Uterus (tissue), 4 donors: ENCODE results near the gene CEACAM6. TPM values are rescaled to one million over a fixed set of nuclear protein-coding genes. Genes with fewer than 3 reads are reported as not detected.
A peak's percentile ranks its signal among the peaks of the same experiment; 100 is the strongest.

ENCODE experiments used
- DNase-seq, 2 donors: peaks; one replicate each; pipeline ENCODE4 v3.0.0-alpha.2; 2019 to 2020
- H3K27ac ChIP-seq, 2 donors: fragments of 200-600 bp; sonication (generic); 1 replicate in 1 of 2; 2 replicates in 1 of 2; pipeline ENCODE4 v1.5.1; 2016 to 2018
- H3K27me3 ChIP-seq, 2 donors: fragments of 200-600 bp; sonication (generic); one replicate each; pipeline ENCODE4 v1.5.1; 2018 to 2019; ENCODE audit warnings: control low read depth in 1 of 2
- H3K36me3 ChIP-seq, 2 donors: fragments of 200-600 bp; sonication (generic); one replicate each; pipeline ENCODE4 v1.5.1; 2019; ENCODE audit warnings: control low read depth in 1 of 2
- H3K4me1 ChIP-seq, 2 donors: fragments of 200-600 bp; sonication (generic); one replicate each; pipeline ENCODE4 v1.5.1; 2018 to 2019; ENCODE audit warnings: control low read depth in 1 of 2
- H3K4me3 ChIP-seq, 2 donors: fragments of 200-600 bp; sonication (generic); 1 replicate in 1 of 2; 2 replicates in 1 of 2; pipeline ENCODE4 v1.5.1; 2018 to 2019; ENCODE audit warnings: mild to moderate bottlenecking in 1 of 2
- H3K9me3 ChIP-seq, 2 donors: fragments of 200-600 bp; sonication (generic); one replicate each; pipeline ENCODE4 v1.5.1; 2019; ENCODE audit warnings: control low read depth in 1 of 2
- CTCF ChIP-seq, 4 experiments: fragments of 200-600 bp in 2 of 4; fragments of 450-650 bp in 2 of 4; sonication (generic) in 2 of 4; IDR thresholded peaks; one replicate each; pipeline ENCODE4 v1.5.1; 2016 to 2019; ENCODE audit warnings: antibody characterized with exemption in 4 of 4, mild to moderate bottlenecking in 2 of 4, moderate library complexity in 1 of 4
- POLR2A ChIP-seq, 2 donors: fragments of 450-650 bp; IDR thresholded peaks; one replicate each; pipeline ENCODE4 v1.6.1; 2016; ENCODE audit warnings: antibody characterized with exemption in 2 of 2, mild to moderate bottlenecking in 1 of 2, moderate library complexity in 1 of 2
- intact Hi-C: fragments of 100-400 bp; cut with DNase I; formaldehyde crosslinking; loops from one replicate; pipeline ENCODE4 v1.15.1; 2023; ENCODE audit warnings: low total_unique reads
- total RNA-seq, 4 donors: library from RNA; depleted of rRNA in 3 of 4; stranded (reverse); fragments of >200 nt in 3 of 4; gene quantifications; one replicate each; pipeline versions ENCODE4 v1.1.0 to v1.2.4, GENCODE V29; 2014 to 2023
- donor health status: DM: yes; HTN: yes; CAD: no.

The CEACAM6 gene
- total RNA-seq, 4 donors from 2014 or later = 0.41 TPM; not detected in 3

- Histone ChIP-seq H3K36me3 (no peaks in the 10 kb centered on the region), H3K9me3 (no peaks in the 10 kb centered on the region), H3K27me3 (no peaks in the 10 kb centered on the region), H3K27ac (no peak overlapping the region), H3K4me1 (no peaks in the 10 kb centered on the region), H3K4me3 (no peak overlapping the region)
- TF ChIP-seq CTCF (IDR thresholded peaks at IDR 0.05) (peak in 1 of 4 experiments; percentile 14), POLR2A (IDR thresholded peaks at IDR 0.05) (no peak)
- intact Hi-C loops = no loop called here
- DNase-seq = no peak
Measured at GRCh38 chr19:41792513-41793413, 37.4 kb downstream of the CEACAM6 start.

GRCh38 chr19:41793414-41793727 is 38.0 kb downstream of the CEACAM6 start:
- TF ChIP-seq CTCF (IDR thresholded peaks at IDR 0.05) (no peak), POLR2A (IDR thresholded peaks at IDR 0.05) (no peak)
- no peaks in the 10 kb centered on the region for H3K36me3 ChIP-seq
- no peaks in the 10 kb centered on the region for H3K4me1 ChIP-seq
- intact Hi-C loops = no loop called here
- no peaks in the 10 kb centered on the region for H3K27me3 ChIP-seq
- no peak overlapping the region for H3K27ac ChIP-seq
- no peaks in the 10 kb centered on the region for H3K9me3 ChIP-seq
- H3K4me3 ChIP-seq = no peak overlapping the region
- no peak for DNase-seq

- TF ChIP-seq CTCF (IDR thresholded peaks at IDR 0.05) (peak; percentile 14 to 54 (median 40)), POLR2A (IDR thresholded peaks at IDR 0.05) (no peak)
- Histone ChIP-seq H3K27me3 (no peaks in the 10 kb centered on the region), H3K36me3 (no peaks in the 10 kb centered on the region), H3K27ac (no peak overlapping the region), H3K4me1 (no peaks in the 10 kb centered on the region), H3K9me3 (no peaks in the 10 kb centered on the region), H3K4me3 (no peak overlapping the region)
- intact Hi-C loops = no loop called here
- DNase-seq = no peak
Measured at GRCh38 chr19:41795031-41795461, 39.7 kb downstream of the CEACAM6 start.

GRCh38 chr19:41796362-41796761 is 41.0 kb downstream of the CEACAM6 start, which contains the start of gene CEACAM3:
Gene CEACAM3, plus strand, starts transcription at chr19:41796587. Its CDS starts 91 bp downstream, at chr19:41796678.
- no peaks in the 10 kb centered on the region for H3K9me3 ChIP-seq
- no peaks in the 10 kb centered on the region for H3K36me3 ChIP-seq
- intact Hi-C loops = no loop called here
- TF ChIP-seq CTCF (IDR thresholded peaks at IDR 0.05) = no peak
- TF ChIP-seq POLR2A (IDR thresholded peaks at IDR 0.05) = no peak
- no peaks in the 10 kb centered on the region for H3K27me3 ChIP-seq
- no peaks in the 10 kb centered on the region for H3K4me1 ChIP-seq
- no peak within 1 kb of the TSS for H3K4me3 ChIP-seq
- no peak within 1 kb of the TSS for H3K27ac ChIP-seq
- no peak for DNase-seq

- Histone ChIP-seq H3K27ac (no peak overlapping the region), H3K36me3 (no peaks in the 10 kb centered on the region), H3K27me3 (no peaks in the 10 kb centered on the region), H3K4me3 (no peak overlapping the region), H3K9me3 (no peaks in the 10 kb centered on the region), H3K4me1 (no peaks in the 10 kb centered on the region)
- DNase-seq = no peak
- intact Hi-C loops = no loop called here
- TF ChIP-seq CTCF (IDR thresholded peaks at IDR 0.05) = no peak
Measured at GRCh38 chr19:41796901-41797300, 41.6 kb downstream of the CEACAM6 start.
